Breast epithelium (tissue), 3 donors: ENCODE results near the gene LIPM.

ENCODE experiments used
- POLR2A ChIP-seq: fragments of 450-650 bp; IDR thresholded peaks from one replicate; pipeline ENCODE4 v1.6.1; 2016; ENCODE audit warnings: antibody characterized with exemption, mild to moderate bottlenecking, moderate library complexity
- POLR2AphosphoS5 ChIP-seq, 3 donors: sonication (generic); formaldehyde crosslinking; IDR thresholded peaks; one replicate each; pipeline ENCODE4 v1.6.1; 2017; ENCODE audit warnings: antibody characterized with exemption in 3 of 3
- TF ChIP-seq, protein P1 (sequence below), 3 donors: fragments of 450-650 bp; IDR thresholded peaks; one replicate each; pipeline ENCODE4 v1.5.1; 2016 to 2017; ENCODE audit warnings: antibody characterized with exemption in 3 of 3, mild to moderate bottlenecking in 3 of 3, moderate library complexity in 3 of 3

- TF ChIP-seq POLR2A, result no peak
- TF ChIP-seq, protein P1, sequence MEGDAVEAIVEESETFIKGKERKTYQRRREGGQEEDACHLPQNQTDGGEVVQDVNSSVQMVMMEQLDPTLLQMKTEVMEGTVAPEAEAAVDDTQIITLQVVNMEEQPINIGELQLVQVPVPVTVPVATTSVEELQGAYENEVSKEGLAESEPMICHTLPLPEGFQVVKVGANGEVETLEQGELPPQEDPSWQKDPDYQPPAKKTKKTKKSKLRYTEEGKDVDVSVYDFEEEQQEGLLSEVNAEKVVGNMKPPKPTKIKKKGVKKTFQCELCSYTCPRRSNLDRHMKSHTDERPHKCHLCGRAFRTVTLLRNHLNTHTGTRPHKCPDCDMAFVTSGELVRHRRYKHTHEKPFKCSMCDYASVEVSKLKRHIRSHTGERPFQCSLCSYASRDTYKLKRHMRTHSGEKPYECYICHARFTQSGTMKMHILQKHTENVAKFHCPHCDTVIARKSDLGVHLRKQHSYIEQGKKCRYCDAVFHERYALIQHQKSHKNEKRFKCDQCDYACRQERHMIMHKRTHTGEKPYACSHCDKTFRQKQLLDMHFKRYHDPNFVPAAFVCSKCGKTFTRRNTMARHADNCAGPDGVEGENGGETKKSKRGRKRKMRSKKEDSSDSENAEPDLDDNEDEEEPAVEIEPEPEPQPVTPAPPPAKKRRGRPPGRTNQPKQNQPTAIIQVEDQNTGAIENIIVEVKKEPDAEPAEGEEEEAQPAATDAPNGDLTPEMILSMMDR (IDR thresholded peaks at IDR 0.05), result no peak
- TF ChIP-seq POLR2AphosphoS5 (IDR thresholded peaks at IDR 0.05), result no peak
Observed at GRCh38 chr10:88840881-88841280, 38.4 kb downstream of the LIPM start.
